PC-9 (cell line): ENCODE results near the gene GBP5.

Experiments
- CTCF ChIP-seq: fragments of 200-600 bp; sonication (generic); conservative IDR thresholded peaks from 2 replicates; pipeline ENCODE4 v1.6.1; 2017; ENCODE audit warnings: mixed run types, antibody characterized with exemption, mild to moderate bottlenecking, moderate library complexity
- EZH2 ChIP-seq: fragments of 200-600 bp; sonication (generic); IDR thresholded peaks from 2 replicates; pipeline ENCODE4 v1.8.0; 2017; ENCODE audit warnings: antibody characterized with exemption, low read depth

GRCh38 chr1:89273324-89273778 lies 691 bp upstream of the GBP5 start:
- TF ChIP-seq CTCF (no peak), EZH2 (no peak)
